SW480 (cell line): ENCODE data around the gene P2RY12.

Experiments used
- DNase-seq: peaks from one replicate; pipeline ENCODE4 v3.0.0-alpha.2; 2016; ENCODE audit warnings: low spot score

P2RY12 gene

DNA sequence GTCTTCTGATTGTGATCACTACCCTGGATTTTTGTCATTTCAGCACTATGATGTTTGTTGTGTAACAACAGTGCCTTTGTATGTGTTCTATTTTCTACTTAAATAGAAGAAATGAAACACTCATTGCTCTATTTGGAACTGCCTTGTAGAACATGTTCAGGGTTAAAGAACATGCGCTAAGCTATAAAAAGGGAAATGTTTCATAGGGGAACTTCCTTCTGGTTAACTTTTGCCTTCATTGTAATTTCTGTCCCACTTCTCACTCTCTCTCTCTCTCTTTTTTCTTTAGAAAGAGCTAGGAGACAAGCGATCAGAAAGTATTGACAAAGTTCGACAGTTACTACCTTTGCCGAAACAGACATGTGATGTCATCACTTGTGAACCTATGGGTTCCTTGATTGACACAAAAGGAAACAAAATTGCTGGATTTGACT, at the start of gene P2RY12:
Gene P2RY12 (minus strand): TSS at position 13 of the 434 bp plus-strand sequence. CDS start 45,908 bp downstream, outside the sequence.
- no peak for DNase-seq

- DNase-seq, result no peak
Measured at GRCh38 chr3:151432616-151433372, 48.2 kb upstream of the P2RY12 start.

DNA sequence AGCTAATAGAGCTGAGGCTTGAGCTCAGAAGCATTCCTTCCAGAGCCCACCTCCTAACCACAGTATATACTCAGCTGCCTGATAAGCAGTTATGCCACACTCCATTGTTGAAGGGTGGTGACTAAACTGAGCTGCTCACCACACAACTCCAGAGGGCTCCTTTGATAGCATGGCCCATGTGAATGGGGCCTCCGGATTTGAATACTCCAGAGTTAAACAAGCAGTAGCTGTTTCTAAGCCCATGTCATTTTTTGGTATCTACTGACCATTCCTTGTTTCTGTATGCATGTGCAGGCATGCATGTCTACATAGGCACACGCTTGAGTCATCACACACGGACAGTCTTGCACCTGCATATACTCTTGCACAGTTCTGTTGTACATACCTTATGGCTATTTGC, 47.4 kb upstream of the P2RY12 start:
- DNase-seq, result peak; percentile 23

GRCh38 chr3:151430821-151431484, 46.4 kb upstream of the P2RY12 start:
- DNase-seq, result no peak

- no peak for DNase-seq
Measured at GRCh38 chr3:151428386-151428785, 43.8 kb upstream of the P2RY12 start.

DNA sequence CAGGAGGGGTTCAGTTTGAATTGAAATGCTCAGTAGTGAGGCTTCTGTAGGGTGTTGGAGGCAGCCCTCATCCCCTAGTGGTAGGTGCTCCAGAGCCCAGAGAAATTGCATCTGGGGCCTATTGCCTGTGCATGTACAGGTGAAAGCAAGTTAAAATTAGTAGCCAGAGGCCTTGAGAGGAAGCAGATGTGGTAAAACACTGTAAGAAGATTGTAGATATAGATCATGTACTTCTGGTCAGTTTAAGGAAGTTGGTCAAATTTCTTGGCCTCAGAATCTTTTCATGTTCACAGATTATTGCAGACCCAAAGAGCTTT, 41.7 kb upstream of the P2RY12 start:
- no peak for DNase-seq

GRCh38 chr3:151425627-151426340, 41.2 kb upstream of the P2RY12 start:
- no peak for DNase-seq

DNA sequence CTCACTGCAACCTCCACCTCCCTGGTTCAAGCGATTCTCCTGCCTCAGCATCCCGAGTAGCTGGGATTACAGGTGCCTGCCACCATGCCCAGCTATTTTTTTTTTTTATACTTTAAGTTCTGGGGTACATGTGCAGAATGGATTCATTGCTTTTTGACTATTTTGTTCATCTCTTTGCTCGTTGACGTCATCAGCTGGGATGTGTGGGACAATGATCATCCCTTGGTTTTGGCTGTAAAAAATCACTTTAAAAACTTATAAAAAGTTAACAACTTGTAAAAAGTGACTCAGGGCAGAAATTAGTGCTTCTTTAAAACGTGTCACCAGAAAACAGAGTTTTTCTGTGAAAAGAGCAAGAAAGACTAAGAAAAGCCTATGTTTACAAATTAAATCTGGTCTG, 38.5 kb upstream of the P2RY12 start:
- DNase-seq, result no peak

GRCh38 chr3:151421938-151422337, 37.4 kb upstream of the P2RY12 start:
- no peak for DNase-seq

DNA sequence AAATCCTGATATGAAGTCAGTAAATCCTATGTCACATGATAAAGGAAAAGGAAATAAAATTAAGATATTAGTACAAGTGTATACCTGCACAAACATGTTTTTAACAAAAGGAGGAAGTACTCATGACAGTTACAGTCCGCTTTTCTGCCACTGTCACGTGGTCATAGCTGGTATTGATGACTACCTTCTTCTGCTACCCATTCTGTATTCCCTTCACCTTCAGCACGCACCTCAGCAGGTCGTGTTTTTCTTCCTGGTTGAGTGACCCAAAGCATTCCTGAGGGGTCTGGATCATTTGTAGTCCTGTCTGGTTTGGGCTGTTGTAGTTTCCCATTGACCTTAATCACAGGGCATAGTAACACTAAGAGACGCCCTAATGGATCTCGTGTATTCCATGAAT, 35.3 kb upstream of the P2RY12 start:
- DNase-seq, result no peak

DNA sequence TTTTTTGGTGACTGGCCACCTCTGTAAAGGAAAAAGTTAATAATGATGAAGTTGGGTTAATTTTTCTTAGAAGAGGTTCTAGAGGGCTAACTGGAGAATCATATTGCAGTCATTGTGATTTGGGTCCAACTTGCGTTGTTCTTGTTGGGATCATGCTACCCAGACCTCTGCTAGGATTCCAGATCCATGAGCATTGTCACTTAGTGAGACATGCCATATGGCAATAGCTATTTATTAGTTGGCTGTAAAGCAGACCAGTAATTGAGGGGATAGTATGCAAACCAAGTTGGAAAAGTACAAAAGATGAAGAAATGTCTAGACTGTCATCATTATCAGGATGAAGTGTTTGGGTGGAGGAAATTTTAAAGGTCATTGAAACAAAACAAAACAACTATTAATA, 30.7 kb upstream of the P2RY12 start:
- DNase-seq, result no peak

GRCh38 chr3:151412989-151413388, 28.4 kb upstream of the P2RY12 start:
- DNase-seq, result no peak

DNA sequence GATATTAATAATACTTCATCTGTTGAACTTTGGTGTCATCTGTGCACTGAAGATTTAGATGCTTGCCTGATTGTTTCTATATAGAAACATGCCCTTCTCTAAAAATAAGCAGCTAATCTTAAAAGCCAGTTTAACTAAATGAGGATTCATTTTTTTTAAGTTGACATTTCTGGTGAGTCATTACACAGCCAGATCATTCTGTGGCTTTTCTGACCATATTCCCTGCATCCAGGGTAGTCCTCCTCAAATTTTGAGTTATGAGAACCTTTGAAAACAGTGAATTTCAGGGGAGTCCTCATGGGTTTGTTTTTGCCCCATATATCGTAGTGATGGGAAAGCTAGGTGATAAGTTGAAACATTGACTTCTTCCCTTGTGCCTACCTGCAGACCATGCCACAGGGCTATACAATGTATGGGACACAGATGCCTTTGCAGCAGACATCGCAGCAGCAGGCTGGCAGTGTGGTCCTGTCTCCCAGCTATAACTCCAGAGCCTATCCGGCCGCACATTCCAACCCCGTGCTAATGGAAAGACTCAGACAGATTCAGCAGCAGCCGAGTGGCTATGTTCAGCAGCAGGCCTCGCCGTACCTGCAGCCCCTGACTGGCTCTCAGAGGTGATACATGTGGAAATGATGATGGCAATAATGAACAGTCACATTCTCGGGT, 26.5 kb upstream of the P2RY12 start:
- DNase-seq, result no peak

- DNase-seq, result no peak
Measured at GRCh38 chr3:151407928-151408327, 23.4 kb upstream of the P2RY12 start.

- no peak for DNase-seq
Measured at GRCh38 chr3:151404316-151404715, 19.8 kb upstream of the P2RY12 start.

DNA sequence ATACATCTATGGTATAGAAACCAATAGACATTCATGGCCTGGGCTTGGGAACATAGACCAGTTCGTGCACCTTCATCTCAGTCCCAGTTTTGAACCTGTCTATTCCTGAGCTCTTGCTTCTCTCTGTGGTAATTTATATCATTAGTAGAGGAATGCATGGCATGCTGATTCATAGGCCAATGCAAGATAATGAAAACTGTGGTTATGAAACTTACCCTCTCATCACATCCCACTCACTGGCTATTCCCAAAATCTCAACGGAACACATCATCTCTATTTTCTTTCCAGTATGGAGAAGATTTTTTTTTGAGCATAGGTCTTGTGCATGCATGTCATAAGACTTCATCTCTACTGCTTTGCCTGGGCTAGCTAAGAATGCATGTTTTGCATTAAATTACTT, 18.7 kb upstream of the P2RY12 start:
- no peak for DNase-seq

- no peak for DNase-seq
Measured at GRCh38 chr3:151402349-151402748, 17.8 kb upstream of the P2RY12 start.

GRCh38 chr3:151400341-151400740, 15.8 kb upstream of the P2RY12 start:
- DNase-seq, result no peak

DNA sequence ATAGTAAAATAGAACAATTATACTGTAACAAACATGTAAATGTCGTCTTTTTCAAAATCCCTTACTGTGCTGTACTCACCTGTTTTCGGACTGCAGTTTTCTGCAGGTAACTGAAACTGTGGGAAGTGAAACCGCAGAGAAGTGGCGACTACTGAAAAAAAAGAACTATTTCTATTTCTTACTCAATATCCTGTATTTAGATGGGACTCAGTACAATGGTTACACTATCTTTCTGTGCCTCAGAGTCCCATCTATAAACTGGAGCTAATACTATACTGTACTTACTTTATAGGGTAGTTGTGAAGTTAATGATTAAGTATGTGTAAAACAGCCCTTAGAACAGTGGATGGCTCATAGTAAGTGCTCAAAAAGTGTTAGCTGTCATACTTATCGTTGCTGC, 14.3 kb upstream of the P2RY12 start:
- DNase-seq, result no peak

DNA sequence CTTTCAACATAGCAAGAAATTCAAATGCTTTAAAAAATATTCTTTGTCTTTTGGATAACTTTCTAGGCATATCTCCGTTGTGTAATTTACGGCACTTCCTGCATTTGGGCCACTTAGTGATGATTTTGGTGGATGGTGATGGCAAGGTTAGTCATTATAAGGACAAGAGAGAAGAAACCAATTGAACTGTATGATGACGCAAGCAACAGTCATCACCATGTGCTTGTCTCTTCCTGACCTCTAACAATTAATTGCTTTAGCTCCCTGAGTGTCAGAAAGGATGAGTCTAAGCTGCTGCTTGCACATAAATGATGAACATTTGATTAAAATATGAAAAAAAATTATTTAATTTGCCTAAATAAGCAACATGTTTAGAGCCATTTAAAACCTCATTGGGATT, 11.3 kb upstream of the P2RY12 start:
- DNase-seq, result no peak

- no peak for DNase-seq
Measured at GRCh38 chr3:151394611-151395010, 10.1 kb upstream of the P2RY12 start.

GRCh38 chr3:151393941-151394340, 9.4 kb upstream of the P2RY12 start:
- DNase-seq, result no peak
